ENCODE data around the gene ARNT2.

DNA sequence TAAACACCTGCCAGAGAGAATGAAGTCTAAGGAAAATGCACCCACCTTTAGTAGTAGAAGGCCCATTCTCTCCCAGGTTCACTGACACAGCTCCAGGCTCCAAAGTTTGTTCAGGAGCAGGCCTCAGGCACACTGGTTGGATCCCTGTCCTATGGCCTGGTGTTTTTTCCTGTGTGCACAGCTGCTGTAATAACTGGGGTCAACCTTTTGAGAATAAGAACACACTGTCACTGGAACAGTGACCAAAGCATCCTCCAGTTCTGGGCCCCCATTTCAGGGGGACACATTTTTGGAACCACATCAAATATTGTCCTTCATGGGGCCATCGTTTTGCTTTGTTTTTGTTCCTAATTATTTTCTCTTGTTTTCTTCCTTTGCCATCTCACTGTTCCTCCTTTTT is 95.8 kb downstream of the ARNT2 start:
- TF ChIP-seq POLR2A (IDR thresholded peaks at IDR 0.05; ENCODE audit: low read length): no peak
- no peak for TF ChIP-seq GATA1 (IDR thresholded peaks at IDR 0.05; ENCODE audit: low read depth, low read length)
